HG02840 (cell line): ENCODE results near the gene CLPTM1.
"Not testable (repeated sequence)": the region's sequence is repeated elsewhere in the genome, so short reads cannot be mapped to it uniquely, and the experiment has no call there.

Experiments used
- ATAC-seq: cut with Tn5 transposase; IDR thresholded peaks from one replicate; pipeline ENCODE4 v1.9.1; 2021; ENCODE audit warnings: mild to moderate bottlenecking, moderate library complexity, moderate number of reproducible peaks; ENCODE audit not compliant: unreplicated experiment, low FRiP score

CLPTM1 gene

DNA sequence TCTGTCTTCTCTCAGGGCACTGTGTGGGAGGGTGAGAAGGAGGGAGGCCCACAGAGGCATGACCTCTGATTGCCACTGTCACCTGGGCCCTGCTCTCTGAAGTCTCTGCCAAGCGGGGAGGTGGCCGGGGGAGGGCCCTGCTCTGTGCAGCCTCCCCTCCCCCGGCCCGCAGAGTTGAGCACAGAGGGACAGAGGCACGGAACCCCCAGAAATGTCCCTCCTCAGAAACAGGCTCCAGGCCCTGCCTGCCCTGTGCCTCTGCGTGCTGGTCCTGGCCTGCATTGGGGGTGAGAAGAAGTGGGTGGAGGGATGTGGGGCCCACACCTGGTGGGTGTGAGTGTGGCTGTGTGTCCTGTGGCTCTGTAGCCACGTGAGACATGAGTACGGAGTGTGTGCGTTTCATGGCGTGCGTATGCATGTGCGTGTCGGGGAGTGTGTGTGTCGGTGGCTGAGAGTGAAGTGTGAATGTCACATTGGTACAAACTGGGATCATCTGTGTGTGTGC lies 13.1 kb upstream of the CLPTM1 start, which contains the start of gene APOC4:
Gene APOC4, plus strand, starts transcription at position 171 of the 505 bp plus-strand sequence. Its CDS starts 41 bp downstream, at position 212.
- no peak for ATAC-seq

DNA sequence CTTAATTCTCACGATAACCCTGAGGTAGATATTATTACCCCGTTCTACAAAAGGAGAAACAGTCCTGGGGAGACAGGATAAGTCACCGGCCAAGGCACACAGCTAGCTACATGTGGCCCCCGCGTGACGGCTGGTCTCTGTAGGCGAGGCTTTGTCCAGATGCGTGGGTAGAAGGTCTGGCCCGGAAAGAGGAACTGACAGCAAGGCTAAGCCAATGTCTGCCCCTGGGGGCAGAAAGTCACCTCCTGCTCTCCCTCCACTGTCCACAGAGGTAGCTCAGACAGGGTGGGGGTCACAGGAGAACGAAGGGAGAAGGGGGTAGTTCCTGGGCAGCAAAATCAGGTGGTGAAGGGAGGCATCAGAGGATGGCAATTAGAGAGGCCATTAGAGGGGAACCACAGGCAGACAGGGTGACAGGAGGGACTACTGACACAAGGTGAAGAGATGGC lies 11.4 kb upstream of the CLPTM1 start:
- ATAC-seq: peak; percentile 65

DNA sequence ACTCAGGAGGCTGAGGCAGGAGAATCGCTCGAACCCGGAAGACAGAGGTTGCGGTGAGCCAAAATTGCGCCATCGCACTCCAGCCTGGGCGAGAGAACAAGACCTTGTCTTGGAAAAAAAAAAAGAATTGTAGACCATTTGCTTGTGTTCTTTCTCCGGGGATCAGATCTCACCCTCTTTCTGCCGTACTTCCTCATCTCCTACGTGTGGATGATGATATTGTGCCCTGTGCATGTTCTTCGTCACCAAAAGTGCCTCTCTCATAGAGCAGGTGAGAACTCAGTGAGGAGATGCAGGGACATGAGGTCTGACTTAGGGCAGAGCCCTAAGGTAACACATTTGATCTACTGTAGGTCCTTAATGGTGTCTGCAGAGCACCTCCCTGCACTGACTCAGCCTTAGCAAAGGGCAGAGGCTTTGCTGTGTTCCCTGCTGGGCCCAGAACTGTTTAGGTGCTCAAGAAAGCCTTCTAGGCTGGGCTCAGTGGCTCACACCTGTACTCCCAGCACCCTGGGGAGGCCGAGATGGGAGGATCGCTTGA lies 8.1 kb upstream of the CLPTM1 start:
- no peak for ATAC-seq

DNA sequence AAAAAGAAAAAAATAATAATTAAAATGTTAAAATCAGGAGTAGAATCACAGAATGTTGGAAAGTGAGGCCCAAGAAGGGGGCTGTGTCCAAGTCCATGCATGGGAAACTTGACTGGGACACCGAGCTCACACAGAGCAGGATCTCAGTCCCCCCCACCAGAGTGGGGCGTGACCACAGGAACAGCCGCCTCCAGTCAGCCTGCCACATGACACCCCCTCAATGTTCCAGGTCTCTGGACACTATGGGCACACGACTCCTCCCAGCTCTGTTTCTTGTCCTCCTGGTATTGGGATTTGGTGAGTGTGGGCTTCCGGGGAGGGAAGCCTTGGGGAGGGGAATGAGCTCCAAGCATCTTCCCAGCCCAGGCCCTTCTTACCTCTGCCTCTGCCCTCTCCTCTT lies 6.9 kb upstream of the CLPTM1 start:
- ATAC-seq: no peak

DNA sequence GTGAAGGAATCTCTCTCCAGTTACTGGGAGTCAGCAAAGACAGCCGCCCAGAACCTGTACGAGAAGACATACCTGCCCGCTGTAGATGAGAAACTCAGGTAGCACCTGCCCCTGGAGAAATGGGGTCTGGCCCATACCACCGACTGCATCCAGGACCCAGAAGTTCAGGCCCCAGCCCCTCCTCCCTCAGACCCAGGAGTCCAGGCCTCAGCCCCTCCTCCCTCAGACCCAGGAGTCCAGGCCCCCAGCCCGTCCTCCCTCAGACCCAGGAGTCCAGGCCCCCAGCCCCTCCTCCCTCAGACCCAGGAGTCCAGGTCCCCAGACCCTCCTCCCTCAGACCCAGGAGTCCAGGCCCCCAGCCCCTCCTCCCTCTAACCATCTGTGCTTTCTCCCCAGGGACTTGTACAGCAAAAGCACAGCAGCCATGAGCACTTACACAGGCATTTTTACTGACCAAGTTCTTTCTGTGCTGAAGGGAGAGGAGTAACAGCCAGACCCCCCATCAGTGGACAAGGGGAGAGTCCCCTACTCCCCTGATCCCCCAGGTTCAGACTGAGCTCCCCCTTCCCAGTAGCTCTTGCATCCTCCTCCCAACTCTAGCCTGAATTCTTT lies 6.3 kb upstream of the CLPTM1 start:
- ATAC-seq: no peak

DNA sequence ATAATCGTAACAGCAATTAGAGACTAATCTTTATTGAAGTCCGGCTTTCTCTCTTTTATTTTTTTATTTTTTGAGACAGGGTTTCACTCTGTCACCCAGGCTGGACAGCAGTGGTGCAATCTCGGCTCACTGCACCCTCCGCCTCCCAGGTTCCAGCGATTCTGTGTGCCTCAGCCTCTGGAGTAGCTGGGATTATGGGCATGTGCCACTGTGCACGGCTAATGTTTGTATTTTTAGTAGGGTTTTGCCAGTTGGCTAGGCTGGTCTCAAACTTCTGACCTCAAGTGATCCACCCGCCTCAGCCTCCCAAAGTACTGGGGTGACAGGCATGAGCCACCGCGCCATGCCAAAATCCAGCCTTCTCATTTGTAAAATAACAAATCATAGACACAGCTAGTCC lies 5.6 kb upstream of the CLPTM1 start:
- no peak for ATAC-seq

DNA sequence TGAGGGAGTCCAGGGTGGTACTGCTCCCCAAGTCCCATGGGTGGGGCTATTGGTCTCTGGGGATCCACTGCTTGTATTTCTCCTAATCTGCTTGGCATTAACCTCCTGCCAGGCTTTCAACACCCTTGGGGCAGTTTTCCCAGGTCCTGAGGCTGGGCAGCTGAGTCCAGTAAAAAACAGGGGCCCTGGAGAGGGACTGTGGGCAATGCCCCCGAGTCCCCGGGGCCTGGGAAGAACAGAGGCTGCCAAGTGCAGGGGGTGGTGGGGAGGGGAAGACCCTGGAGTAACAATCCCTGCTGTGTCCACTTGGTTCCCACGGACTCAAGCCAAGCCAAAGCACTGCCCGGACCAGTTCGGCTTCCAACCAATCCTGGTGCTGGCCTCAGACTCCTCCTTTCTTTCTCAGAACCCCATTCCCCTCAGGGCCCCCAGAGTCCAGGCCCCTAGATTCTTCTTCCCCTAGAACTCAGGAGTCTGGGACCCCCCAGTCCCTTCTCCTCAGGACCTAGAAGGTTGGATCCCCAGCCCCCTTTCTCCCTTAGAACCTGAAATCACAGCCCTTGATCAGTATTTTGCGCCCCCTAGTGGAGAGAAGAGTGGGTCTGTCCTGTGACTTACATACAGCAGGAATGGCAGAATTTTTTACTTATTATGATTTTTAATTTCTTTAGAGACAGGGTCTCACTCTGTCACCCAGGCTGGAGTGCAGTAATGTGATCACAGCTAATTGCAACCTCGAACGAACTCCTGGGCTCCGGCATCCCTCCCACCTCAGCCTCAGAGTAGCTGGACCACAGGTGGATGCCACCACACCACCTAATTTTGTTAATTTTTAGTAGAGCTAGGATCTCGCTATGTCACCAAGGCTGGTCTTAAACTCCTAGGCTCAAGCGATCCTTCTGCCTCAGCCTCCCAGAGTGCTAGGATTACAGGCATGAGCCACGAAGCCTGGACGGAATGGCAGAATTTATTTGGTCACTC lies 3.7 kb upstream of the CLPTM1 start:
- no peak for ATAC-seq

DNA sequence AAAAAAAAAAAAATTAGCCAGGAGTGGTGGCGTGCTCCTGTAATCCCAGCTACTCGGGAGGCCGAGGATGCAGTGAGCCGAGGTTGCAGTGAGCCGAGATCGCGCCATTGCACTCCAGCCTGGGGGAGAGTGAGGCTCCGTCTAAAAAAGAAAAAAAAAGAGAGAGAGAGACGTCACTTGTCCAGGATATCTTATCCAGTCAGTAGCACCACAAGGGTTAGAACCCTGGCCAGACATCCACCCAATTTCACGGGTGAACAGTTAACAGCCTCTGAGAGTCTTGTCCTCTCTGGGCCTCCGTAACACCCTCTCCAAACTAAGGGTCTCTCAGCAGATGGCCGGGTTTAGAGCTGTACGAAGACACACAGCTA lies 917 bp upstream of the CLPTM1 start:
- no peak for ATAC-seq

DNA sequence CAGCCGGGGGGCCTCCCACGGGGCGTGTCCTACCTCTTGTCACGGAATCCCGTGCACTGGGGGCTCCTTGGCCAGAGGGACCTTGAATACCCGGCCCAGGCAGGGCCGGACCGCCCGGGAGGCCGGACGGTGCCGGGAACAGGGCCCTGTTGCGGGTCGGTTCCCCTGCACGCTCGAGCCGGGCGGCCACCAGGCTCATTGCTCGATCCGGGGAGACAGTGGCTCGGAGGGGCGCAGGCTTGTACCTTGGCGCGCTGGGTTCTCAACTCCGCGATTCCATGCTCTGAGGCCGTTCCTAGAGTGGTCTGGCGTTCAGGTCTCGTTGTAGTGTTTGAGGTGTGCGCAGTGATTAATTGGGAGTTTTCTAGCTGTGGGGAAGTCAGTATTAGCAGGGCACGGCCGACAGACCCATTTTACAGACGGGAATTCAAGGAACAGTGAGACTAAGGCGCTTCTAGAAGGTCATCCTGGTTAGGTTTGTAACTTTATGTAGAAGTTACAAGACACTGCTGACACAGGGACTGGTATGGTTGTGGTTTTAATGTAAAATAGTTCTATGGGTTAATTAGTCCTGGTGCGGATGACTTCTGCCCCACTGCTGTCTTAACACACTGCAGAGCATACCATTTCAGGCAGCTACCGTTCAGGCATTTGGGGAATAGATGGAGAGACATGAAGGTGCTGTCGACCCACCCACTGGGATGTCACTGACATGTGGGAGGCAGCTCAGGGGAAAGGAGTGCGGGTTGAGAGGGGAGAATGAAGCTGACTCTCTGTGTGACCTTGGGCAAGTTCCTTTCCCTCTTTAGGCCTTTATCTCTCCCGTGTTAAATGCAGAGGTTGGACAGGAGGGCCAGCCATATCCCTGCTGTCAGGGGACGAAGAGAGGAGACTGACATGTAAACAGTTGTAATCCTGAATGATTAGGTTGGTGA lies 592 bp downstream of the CLPTM1 start:
- peak; percentile 27 for ATAC-seq

DNA sequence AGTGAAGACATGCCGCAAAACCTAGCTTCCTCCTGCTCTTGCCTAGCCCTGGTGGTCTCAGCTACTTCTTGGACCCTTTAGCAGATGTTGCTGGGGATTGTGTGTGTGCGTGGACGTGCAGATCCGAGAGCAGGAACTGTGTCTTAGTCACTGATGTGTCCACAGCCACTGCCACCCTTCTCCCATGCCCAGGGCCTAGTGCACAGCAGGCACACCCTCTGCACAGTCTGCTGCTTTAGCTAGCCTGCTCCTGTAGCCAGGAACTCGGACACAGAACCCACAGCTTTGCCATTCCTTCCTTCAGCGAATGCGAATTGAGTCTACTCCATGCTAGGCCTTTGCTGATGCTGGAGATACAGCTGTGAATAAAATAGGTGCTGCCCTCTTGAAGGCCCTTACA lies 2.3 kb downstream of the CLPTM1 start:
- no peak for ATAC-seq

DNA sequence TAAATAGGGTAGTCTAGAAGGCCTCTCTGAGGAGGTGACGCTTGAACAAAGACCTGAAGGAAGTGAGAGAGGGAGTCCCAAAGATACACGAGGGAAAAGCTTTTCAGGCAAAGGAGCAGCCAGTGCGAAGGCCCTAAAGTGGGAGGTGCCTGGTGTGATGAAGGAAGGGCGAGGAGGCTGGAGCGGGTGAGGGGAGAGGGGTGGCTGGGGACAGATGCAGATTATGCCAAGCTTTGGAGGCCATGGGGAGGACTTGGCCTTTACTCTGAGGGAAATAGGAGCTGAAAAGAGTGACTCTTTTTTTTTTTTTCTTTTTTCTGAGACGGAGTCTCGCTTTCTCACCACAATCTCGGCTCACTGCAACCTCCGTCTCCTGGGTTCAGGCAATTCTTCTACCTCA lies 2.9 kb downstream of the CLPTM1 start:
- ATAC-seq: no peak

DNA sequence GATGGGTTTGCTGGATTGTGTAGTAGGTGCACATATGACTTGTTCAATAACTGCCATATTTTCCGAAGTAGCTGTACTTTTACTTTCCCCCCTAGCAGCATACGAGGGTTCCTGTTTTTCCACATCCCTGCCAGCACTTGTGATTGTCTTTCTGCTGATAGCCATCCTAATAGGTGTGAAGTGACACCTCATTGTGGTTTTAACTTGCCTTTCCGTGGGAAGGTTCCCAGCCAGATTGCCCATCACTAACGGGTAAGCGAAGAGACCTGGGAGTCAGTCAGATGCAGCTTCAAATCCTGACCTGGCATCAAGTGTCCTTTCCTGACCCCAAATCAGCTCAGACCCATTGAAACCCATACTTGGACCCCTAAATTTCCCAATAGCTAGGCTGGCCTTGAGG lies 4.5 kb downstream of the CLPTM1 start:
- ATAC-seq: no peak

DNA sequence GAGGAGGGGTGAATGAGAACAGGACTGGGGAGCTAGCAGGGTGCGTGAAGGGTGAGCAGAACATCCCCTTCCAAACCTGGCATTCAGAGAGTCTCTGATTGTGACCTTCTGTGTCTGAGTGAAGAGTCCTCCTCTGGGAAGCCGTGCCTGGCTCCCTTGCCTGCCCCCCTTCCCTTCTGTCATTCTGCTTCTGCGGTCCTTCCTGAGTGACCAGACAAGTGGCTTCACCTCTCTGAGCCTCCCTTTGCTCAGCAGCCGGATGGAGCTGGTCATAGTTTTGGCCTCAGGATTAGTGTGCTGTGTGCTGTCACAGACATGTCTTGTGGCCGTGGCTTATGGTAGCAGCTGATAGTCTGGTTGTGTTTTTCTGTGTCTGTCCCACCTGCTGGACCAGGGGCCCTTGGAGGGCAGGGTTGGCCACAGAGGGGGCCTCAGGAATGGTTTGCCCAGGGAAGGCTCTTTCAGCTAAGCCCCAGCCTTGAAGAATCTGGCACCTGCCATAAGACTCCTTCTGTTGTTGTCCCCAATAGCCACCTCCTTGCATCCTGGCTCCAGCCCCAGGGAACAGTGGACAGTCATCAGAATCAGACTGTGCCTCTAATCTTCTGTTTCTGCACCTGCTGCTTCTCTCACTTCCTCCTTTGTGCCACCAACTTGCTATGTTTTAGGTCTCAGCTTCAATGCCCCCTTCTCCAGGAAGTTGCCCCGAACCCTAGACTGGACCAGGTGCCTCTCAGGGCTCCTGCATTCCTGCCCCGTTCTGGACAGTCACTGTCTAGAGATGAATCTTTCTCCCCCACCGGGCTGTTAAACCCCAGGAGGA lies 5.9 kb downstream of the CLPTM1 start:
- no peak for ATAC-seq

DNA sequence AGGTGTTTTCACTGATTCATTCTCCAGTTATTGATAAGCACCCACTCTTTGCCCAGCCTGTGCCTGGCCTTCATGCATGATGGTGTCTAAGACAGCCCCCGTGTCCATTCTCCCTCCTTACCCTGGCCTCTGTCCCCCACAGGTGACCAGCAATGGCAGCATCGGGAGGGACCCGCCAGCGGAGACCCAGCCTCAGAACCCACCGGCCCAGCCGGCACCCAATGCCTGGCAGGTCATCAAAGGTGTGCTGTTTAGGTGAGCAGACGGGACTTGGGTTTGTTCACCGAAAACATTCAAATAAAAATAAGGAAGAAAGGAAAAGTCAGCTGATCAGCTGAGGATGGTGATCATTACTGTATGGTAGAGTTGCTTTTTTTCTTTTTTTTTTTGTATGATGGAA lies 6.6 kb downstream of the CLPTM1 start:
- no peak for ATAC-seq

DNA sequence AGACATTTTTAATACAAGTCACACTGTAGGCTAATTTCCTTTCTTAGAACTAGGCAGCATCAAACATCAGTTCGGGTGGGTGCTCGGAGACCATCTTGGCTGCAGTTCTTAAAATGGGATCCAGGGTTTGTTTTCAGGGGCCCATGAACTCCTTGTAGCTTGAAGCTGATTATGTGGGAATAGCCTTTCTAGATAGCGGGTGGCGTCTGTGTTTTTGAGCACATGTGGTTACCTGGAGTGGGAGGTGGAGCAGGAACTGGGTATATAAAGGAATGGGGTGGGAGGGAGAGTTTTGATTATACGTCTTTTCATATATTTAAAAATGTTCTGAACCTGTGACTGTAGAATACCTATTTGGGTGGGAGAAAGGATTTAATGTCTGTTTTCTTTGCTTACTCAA lies 12.9 kb downstream of the CLPTM1 start:
- no peak for ATAC-seq

DNA sequence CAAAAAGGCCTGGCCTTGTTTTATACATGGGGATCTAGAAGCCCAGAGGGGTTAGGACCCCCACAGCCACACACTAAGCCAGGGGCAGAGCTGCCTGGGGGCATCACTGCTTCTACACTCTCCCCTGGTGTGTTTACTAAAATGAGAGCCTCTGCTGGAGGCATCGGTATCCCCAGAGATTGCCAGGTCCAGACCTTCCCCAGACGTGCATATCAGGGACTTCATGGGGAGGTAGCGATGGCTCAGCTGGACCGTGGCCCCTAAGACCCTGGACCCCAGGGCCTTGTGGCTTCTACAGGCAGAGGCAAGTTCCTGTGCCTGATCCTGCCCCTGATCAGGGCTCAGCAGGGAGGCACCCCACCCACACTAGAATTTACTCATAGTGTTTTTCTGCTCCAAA lies 13.5 kb downstream of the CLPTM1 start:
- no peak for ATAC-seq

DNA sequence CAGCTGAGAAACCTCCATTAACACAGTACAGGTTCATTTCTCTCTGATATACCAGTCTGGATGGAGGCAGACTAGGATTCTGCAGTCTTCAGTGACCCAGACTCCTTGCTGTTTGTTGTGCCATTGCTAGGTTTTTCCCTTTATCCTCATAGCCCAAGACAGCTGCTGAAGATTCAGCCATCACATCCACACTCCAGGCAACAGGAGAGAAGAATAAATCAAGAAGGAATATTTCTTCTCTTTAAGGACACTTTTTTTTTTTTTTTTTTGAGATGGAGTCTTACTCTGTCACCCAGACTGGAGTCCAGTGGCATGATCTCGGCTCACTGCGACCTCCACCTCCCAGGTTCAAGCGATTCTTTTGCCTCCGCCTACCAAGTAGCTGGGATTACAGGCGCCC lies 14.3 kb downstream of the CLPTM1 start:
- ATAC-seq: no peak

DNA sequence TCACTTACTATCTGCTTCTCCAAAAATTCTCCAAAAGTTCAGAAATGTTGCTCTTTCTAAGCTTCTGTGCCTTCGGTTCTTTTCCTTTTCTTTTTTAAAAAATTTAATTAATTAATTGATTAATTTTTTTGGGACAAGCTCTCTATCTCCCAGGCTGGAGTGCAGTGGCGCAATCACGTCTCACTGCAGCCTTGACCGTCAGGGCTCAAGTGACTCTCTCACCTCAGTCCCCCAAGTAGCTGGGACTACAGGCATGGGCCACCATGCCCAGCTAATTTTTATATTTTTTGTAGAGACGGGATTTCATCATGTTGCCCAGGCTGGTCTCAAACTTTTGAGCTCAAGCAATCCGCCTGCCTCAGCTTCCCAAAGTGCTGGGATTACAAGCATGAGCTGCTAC lies 16.3 kb downstream of the CLPTM1 start:
- not testable (repeated sequence) for ATAC-seq

DNA sequence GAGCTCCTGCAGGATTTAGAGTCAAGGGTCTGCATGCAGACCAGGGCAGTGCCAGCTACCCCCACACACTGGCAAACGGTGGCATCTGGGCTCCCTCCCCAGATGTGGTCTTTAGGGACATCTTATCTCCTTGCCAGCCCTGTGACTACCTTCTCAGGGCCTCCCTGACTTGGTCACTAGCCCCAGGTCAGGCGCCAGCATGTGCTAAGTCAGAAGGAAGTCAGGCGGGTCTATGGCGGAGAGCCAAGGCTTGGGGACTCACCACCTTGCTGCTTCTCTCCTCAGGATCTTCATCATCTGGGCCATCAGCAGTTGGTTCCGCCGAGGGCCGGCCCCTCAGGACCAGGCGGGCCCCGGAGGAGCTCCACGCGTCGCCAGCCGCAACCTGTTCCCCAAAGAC lies 17.6 kb downstream of the CLPTM1 start:
- ATAC-seq: no peak
